ENCODE data around the gene SEPTIN3.

Gene SEPTIN3

GRCh38 chr22:41964112-41964491, 5.1 kb upstream of the SEPTIN3 start:
- no peaks in the 10 kb centered on the region for H3K9me2 ChIP-seq (replicated peaks; ENCODE audit: low read depth, low read length)
- TF ChIP-seq CTCF (conservative IDR thresholded peaks at IDR 0.05; ENCODE audit: low read length) (no peak), EZH2phosphoT487 (IDR thresholded peaks at IDR 0.05; ENCODE audit: borderline replicate concordance) (no peak)

DNA sequence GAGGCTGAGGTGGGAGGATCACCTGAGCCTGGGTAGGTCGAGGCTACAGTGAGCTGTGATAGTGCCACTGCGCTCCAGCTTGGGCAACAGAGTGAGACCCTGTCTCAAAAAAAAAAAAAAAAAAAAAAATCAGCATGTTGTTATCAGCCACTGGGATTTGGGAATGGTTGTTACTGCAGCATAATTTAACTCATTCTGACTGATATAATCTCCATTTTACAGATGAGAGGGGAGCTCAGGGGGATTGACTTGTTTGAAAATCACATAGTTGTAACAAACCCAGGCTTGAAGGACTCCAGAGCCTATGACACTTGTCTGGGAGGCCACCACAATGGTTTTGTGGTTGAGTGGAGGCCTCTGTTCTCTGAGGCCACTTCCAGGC, 3.0 kb upstream of the SEPTIN3 start:
- TF ChIP-seq CTCF (conservative IDR thresholded peaks at IDR 0.05; ENCODE audit: low read length), result no peak
- Histone ChIP-seq H3F3A (ENCODE audit: low read depth) (no peaks in the 10 kb centered on the region), H3K9me2 (replicated peaks; ENCODE audit: low read depth, low read length) (no peaks in the 10 kb centered on the region), H3K36me3 (ENCODE audit: insufficient read depth, low read length) (no peaks in the 10 kb centered on the region), H2AFZ (ENCODE audit: low read length) (no peak overlapping the region), H3K9me3 (ENCODE audit: insufficient read depth, low read depth, low read length) (no peaks in the 10 kb centered on the region), H4K20me1 (ENCODE audit: insufficient read depth, low read length, poor library complexity, severe bottlenecking) (no peaks in the 10 kb centered on the region), H3K4me2 (ENCODE audit: low read depth, low read length, poor library complexity, severe bottlenecking) (no peak overlapping the region), H3K79me2 (ENCODE audit: insufficient read depth, low read length) (no peaks in the 10 kb centered on the region), H3K4me1 (ENCODE audit: insufficient read depth, low read length, poor library complexity, severe bottlenecking) (peaks cover 3% of the 10 kb centered on the region), H3K4me3 (ENCODE audit: low read length, poor library complexity, severe bottlenecking) (no peak overlapping the region), H3K9ac (ENCODE audit: low read depth, low read length, poor library complexity, severe bottlenecking) (no peak overlapping the region), H3K27me3 (ENCODE audit: insufficient read depth, low read length, poor library complexity, severe bottlenecking) (no peaks in the 10 kb centered on the region)

More at GRCh38 chr22:41964112-41964491, 5.1 kb upstream of the SEPTIN3 start:
- H3K27me3 ChIP-seq (ENCODE audit: insufficient read depth, low read length, poor library complexity, severe bottlenecking), result no peaks in the 10 kb centered on the region
- peaks cover 3% of the 10 kb centered on the region for H3K4me1 ChIP-seq (ENCODE audit: insufficient read depth, low read length, poor library complexity, severe bottlenecking)
- H3K4me2 ChIP-seq (ENCODE audit: low read depth, low read length, poor library complexity, severe bottlenecking), result no peak overlapping the region
- H3K9ac ChIP-seq (ENCODE audit: low read depth, low read length, poor library complexity, severe bottlenecking), result no peak overlapping the region
- no peak overlapping the region for H2AFZ ChIP-seq (ENCODE audit: low read length)
- no peaks in the 10 kb centered on the region for H4K20me1 ChIP-seq (ENCODE audit: insufficient read depth, low read length, poor library complexity, severe bottlenecking)
- no peaks in the 10 kb centered on the region for H3F3A ChIP-seq (ENCODE audit: low read depth)
- no peaks in the 10 kb centered on the region for H3K79me2 ChIP-seq (ENCODE audit: insufficient read depth, low read length)
- H3K36me3 ChIP-seq (ENCODE audit: insufficient read depth, low read length), result no peaks in the 10 kb centered on the region
- H3K4me3 ChIP-seq (ENCODE audit: low read length, poor library complexity, severe bottlenecking), result no peak overlapping the region
- H3K9me3 ChIP-seq (ENCODE audit: insufficient read depth, low read depth, low read length), result no peaks in the 10 kb centered on the region

GRCh38 chr22:41966607-41967240, 2.5 kb upstream of the SEPTIN3 start:
- Histone ChIP-seq H3K27me3 (ENCODE audit: insufficient read depth, low read length, poor library complexity, severe bottlenecking) (no peaks in the 10 kb centered on the region), H3K4me2 (ENCODE audit: low read depth, low read length, poor library complexity, severe bottlenecking) (no peak overlapping the region), H4K20me1 (ENCODE audit: insufficient read depth, low read length, poor library complexity, severe bottlenecking) (no peaks in the 10 kb centered on the region), H2AFZ (ENCODE audit: low read length) (no peak overlapping the region), H3K36me3 (ENCODE audit: insufficient read depth, low read length) (no peaks in the 10 kb centered on the region), H3K9me3 (ENCODE audit: insufficient read depth, low read depth, low read length) (no peaks in the 10 kb centered on the region), H3K79me2 (ENCODE audit: insufficient read depth, low read length) (no peaks in the 10 kb centered on the region), H3F3A (ENCODE audit: low read depth) (no peaks in the 10 kb centered on the region), H3K9me2 (replicated peaks; ENCODE audit: low read depth, low read length) (no peaks in the 10 kb centered on the region), H3K4me1 (ENCODE audit: insufficient read depth, low read length, poor library complexity, severe bottlenecking) (peaks cover 3% of the 10 kb centered on the region), H3K9ac (ENCODE audit: low read depth, low read length, poor library complexity, severe bottlenecking) (no peak overlapping the region), H3K4me3 (ENCODE audit: low read length, poor library complexity, severe bottlenecking) (no peak overlapping the region)
- TF ChIP-seq CTCF (conservative IDR thresholded peaks at IDR 0.05; ENCODE audit: low read length), result peak; percentile 68
- no peak for TF ChIP-seq EZH2phosphoT487 (IDR thresholded peaks at IDR 0.05; ENCODE audit: borderline replicate concordance)
